Stomach (tissue), 4 donors: ENCODE measurements around the gene CBX4.

ENCODE experiments used
- CTCF ChIP-seq, 7 experiments: fragments of 450-650 bp in 4 of 7; fragments of 200-600 bp in 3 of 7; sonication (generic) in 3 of 7; IDR thresholded peaks; one replicate each; pipeline ENCODE4 v1.5.1; 2016 to 2019; ENCODE audit warnings: antibody characterized with exemption in 7 of 7, control low read depth in 2 of 7, mild to moderate bottlenecking in 1 of 7
- POLR2A ChIP-seq, 4 donors: fragments of 450-650 bp; IDR thresholded peaks; one replicate each; pipeline ENCODE4 v1.6.1; 2016; ENCODE audit warnings: antibody characterized with exemption in 4 of 4, control low read depth in 2 of 4, mild to moderate bottlenecking in 1 of 4, moderate library complexity in 1 of 4

- TF ChIP-seq CTCF (IDR thresholded peaks at IDR 0.05): no peak
- no peak for TF ChIP-seq POLR2A (IDR thresholded peaks at IDR 0.05)
Measured at GRCh38 chr17:79802736-79803420, 36.4 kb downstream of the CBX4 start.
